GM13976 (cell line): ENCODE measurements around the gene DLGAP4.

Experiments used
- DNase-seq: peaks from one replicate; pipeline ENCODE4 v3.0.0; 2012; ENCODE audit warnings: low spot score
- CTCF ChIP-seq: IDR thresholded peaks from 2 replicates; pipeline ENCODE4 v1.5.1; 2012; ENCODE audit warnings: borderline replicate concordance, mild to moderate bottlenecking; ENCODE audit not compliant: insufficient read depth; ENCODE audit errors: extremely low read depth, missing control alignments, control extremely low read depth
- in situ Hi-C: fragments of 300-500 bp; cut with MboI; formaldehyde crosslinking; loops from one replicate; pipeline ENCODE4 v1.12.0; 2022; ENCODE audit warnings: low sequenced_read_pairs, mixed read lengths, inconsistent platforms; ENCODE audit not compliant: unreplicated experiment

DLGAP4 gene

GRCh38 chr20:36307412-36308325 lies 1.5 kb downstream of the DLGAP4 start:
- TF ChIP-seq CTCF = no peak
- in situ Hi-C loops = no loop called here

GRCh38 chr20:36308353-36308752 lies 2.2 kb downstream of the DLGAP4 start:
- in situ Hi-C loops = no loop called here
- no peak for TF ChIP-seq CTCF
- no peak for DNase-seq

More at GRCh38 chr20:36307412-36308325, 1.5 kb downstream of the DLGAP4 start:
- DNase-seq = no peak

- in situ Hi-C loops = no loop called here
- DNase-seq = no peak
- TF ChIP-seq CTCF = no peak
Measured at GRCh38 chr20:36308986-36309385, 2.8 kb downstream of the DLGAP4 start.

GRCh38 chr20:36309643-36310042 lies 3.5 kb downstream of the DLGAP4 start:
- no peak for DNase-seq
- no peak for TF ChIP-seq CTCF
- in situ Hi-C loops = no loop called here

GRCh38 chr20:36310215-36310981 lies 4.3 kb downstream of the DLGAP4 start:
- in situ Hi-C loops = no loop called here
- TF ChIP-seq CTCF = no peak
- no peak for DNase-seq

GRCh38 chr20:36311141-36311853 lies 5.2 kb downstream of the DLGAP4 start:
- no peak for DNase-seq

More at GRCh38 chr20:36311141-36311853, 5.2 kb downstream of the DLGAP4 start:
- TF ChIP-seq CTCF = no peak
- in situ Hi-C loops = no loop called here
